Chondrocyte (in vitro differentiated cells): ENCODE data around the gene STEAP2. TPM values are rescaled to one million over a fixed set of nuclear protein-coding genes. Genes with fewer than 3 reads are reported as not detected.

ENCODE experiments used
- DNase-seq: peaks from one replicate; pipeline ENCODE4 v3.0.0; 2021; ENCODE audit warnings: mixed read lengths, low spot score
- H3K27ac Mint-ChIP-seq: one replicate; pipeline ENCODE4 v1.8.0; 2021; ENCODE audit warnings: mild to moderate bottlenecking, moderate library complexity, mixed read lengths; ENCODE audit not compliant: unreplicated experiment
- H3K27me3 Mint-ChIP-seq: 2 replicates; pipeline ENCODE4 v1.8.0; 2021; ENCODE audit warnings: low read depth, mixed read lengths
- H3K36me3 Mint-ChIP-seq: 2 replicates; pipeline ENCODE4 v1.8.0; 2021; ENCODE audit warnings: low read depth, mixed read lengths
- H3K4me1 Mint-ChIP-seq: 2 replicates; pipeline ENCODE4 v1.8.0; 2021; ENCODE audit warnings: low read depth, mild to moderate bottlenecking, mixed read lengths
- H3K4me3 Mint-ChIP-seq: one replicate; pipeline ENCODE4 v1.8.0; 2021; ENCODE audit warnings: mild to moderate bottlenecking, moderate library complexity, mixed read lengths; ENCODE audit not compliant: unreplicated experiment
- H3K9me3 Mint-ChIP-seq: 2 replicates; pipeline ENCODE4 v1.8.0; 2021; ENCODE audit warnings: low read depth, mixed read lengths
- total RNA-seq: library from RNA; stranded (reverse); gene quantifications from 3 replicates; pipeline ENCODE4 v1.2.1, GENCODE V29; 2021
- TF ChIP-seq, protein P1 (sequence below): fragments of 200-600 bp; sonication (generic); IDR thresholded peaks from 2 replicates; pipeline ENCODE4 v1.5.0; 2021; ENCODE audit warnings: antibody characterized with exemption, mild to moderate bottlenecking, moderate library complexity

Gene STEAP2
- total RNA-seq, 1 donor from 2014 or later = 0.20 TPM

DNA sequence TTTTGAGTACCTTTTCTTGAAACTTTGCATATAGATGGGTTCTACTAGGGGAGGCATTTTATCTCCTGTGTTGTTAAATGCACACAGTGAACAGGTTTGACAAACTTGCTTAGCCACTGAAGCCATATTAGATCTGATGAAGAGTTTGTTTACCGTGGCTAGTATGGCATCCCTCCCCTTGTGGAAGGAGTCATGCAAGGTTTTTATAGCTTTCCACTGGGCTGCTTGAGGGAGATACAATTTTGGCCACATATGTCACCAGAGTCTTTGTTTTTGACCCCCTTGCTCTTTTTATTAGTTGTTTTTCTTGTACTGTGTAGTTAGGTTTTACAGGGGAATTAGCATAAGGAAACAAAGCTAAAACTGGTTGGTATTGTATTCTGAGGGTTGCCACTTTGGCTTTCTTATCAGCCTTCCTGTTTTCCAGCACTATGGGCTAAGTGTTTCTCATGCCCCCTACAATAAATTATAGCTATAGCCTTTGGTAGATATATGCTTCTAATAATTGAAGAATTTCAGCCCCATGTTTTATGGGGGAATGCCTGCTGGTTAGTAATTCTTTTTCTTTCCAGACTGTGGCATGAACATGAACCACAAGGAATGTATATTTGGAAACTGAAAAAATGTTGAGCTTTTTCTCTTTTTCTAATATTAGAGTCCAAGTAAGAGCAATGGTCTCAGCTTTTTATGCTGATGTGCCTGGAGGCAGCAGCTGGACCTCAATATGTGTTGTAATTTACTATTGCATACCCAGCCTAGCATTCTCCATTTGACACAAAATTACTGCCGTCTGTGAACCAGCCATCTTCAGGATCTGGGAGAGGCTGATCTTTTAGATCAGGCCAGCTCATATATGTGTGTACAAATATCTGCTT lies 18.4 kb upstream of the STEAP2 start:
- peaks cover 7% of the 10 kb centered on the region for H3K9me3 Mint-ChIP-seq
- no peaks in the 10 kb centered on the region for H3K36me3 Mint-ChIP-seq
- no peak overlapping the region for H3K4me3 Mint-ChIP-seq
- no peak for DNase-seq
- peaks cover 5% of the 10 kb centered on the region for H3K27me3 Mint-ChIP-seq
- no peaks in the 10 kb centered on the region for H3K4me1 Mint-ChIP-seq
- TF ChIP-seq, protein P1, sequence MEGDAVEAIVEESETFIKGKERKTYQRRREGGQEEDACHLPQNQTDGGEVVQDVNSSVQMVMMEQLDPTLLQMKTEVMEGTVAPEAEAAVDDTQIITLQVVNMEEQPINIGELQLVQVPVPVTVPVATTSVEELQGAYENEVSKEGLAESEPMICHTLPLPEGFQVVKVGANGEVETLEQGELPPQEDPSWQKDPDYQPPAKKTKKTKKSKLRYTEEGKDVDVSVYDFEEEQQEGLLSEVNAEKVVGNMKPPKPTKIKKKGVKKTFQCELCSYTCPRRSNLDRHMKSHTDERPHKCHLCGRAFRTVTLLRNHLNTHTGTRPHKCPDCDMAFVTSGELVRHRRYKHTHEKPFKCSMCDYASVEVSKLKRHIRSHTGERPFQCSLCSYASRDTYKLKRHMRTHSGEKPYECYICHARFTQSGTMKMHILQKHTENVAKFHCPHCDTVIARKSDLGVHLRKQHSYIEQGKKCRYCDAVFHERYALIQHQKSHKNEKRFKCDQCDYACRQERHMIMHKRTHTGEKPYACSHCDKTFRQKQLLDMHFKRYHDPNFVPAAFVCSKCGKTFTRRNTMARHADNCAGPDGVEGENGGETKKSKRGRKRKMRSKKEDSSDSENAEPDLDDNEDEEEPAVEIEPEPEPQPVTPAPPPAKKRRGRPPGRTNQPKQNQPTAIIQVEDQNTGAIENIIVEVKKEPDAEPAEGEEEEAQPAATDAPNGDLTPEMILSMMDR = no peak
- H3K27ac Mint-ChIP-seq = no peak overlapping the region

GRCh38 chr7:90194911-90195809 lies 16.4 kb upstream of the STEAP2 start:
- Mint-ChIP-seq H3K36me3 (no peaks in the 10 kb centered on the region), H3K4me3 (no peak overlapping the region), H3K9me3 (peaks cover 4% of the 10 kb centered on the region), H3K27me3 (peaks cover 5% of the 10 kb centered on the region), H3K27ac (no peak overlapping the region), H3K4me1 (no peaks in the 10 kb centered on the region)
- no peak for DNase-seq
- TF ChIP-seq, protein P1 = no peak

GRCh38 chr7:90201500-90202195 lies 9.9 kb upstream of the STEAP2 start:
- Mint-ChIP-seq H3K4me1 (no peaks in the 10 kb centered on the region), H3K9me3 (peaks cover 5% of the 10 kb centered on the region), H3K4me3 (no peak overlapping the region), H3K27ac (no peak overlapping the region), H3K36me3 (no peaks in the 10 kb centered on the region), H3K27me3 (peaks cover 16% of the 10 kb centered on the region)
- no peak for DNase-seq
- TF ChIP-seq, protein P1 = no peak

GRCh38 chr7:90207956-90208355 lies 3.6 kb upstream of the STEAP2 start:
- no peaks in the 10 kb centered on the region for H3K36me3 Mint-ChIP-seq
- TF ChIP-seq, protein P1 = no peak
- DNase-seq = no peak
- H3K4me1 Mint-ChIP-seq = peaks cover 10% of the 10 kb centered on the region
- peaks cover 39% of the 10 kb centered on the region for H3K27me3 Mint-ChIP-seq
- no peak overlapping the region for H3K4me3 Mint-ChIP-seq
- H3K9me3 Mint-ChIP-seq = peaks cover 5% of the 10 kb centered on the region
- no peak overlapping the region for H3K27ac Mint-ChIP-seq

DNA sequence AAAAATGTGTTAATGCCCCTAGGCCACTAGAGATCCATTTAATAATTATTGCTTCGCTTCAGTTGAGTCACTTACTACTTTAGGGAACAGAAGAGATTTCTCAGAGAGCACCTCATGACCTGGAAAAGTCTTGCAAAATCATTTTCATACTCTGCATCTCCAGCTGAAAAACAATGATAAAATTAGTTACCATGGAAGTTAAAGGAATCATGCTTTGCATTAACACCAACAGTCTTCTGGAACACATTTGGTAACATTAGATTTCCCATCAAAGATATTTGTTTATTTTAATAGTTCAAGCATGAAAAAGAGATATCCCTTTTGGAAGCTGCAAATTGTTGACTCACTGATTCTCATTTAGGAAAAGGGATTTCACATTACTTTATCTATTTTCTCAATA lies 1.8 kb upstream of the STEAP2 start:
- TF ChIP-seq, protein P1 = no peak
- Mint-ChIP-seq H3K27ac (no peak overlapping the region), H3K4me1 (peaks cover 10% of the 10 kb centered on the region), H3K9me3 (peaks cover 2% of the 10 kb centered on the region), H3K36me3 (no peaks in the 10 kb centered on the region), H3K27me3 (peaks cover 39% of the 10 kb centered on the region), H3K4me3 (no peak overlapping the region)
- DNase-seq = no peak
